ENCODE results near the gene ZNF740.
"Not testable (repeated sequence)": the region's sequence is repeated elsewhere in the genome, so short reads cannot be mapped to it uniquely, and the experiment has no call there.

ZNF740 gene

GRCh38 chr12:53180220-53180930, at the start of gene ZNF740, which contains the start of gene CSAD:
TSS of gene ZNF740 (plus strand) at chr12:53180722. CDS start at chr12:53181984, 1,262 bp downstream.
TSS of gene CSAD (minus strand) at chr12:53180925. CDS start at chr12:53173470, 7,455 bp downstream.
- DNase-seq, result peak; percentile 98

DNA sequence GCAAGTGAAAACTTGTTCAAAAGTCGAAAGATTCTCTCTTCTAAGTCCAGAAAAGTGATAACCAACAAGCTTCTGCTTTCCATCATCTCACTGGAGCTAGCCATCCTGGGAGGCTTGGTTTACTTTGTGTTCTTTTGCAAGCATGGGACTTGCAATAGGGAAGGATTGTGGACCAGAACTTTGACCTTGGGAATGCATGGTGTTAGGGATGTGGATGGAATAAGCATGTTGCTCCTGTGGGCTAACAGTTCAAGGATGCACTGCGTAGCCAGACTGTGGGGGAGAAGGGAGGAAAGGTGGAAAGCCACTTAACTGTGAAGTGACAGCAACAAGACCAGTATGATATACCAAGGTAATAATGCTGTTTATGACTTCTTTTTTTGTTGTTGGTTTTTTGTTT, 48.7 kb upstream of the ZNF740 start:
- DNase-seq, result no peak

GRCh38 chr12:53133722-53134121, 46.8 kb upstream of the ZNF740 start:
- DNase-seq, result no peak

DNA sequence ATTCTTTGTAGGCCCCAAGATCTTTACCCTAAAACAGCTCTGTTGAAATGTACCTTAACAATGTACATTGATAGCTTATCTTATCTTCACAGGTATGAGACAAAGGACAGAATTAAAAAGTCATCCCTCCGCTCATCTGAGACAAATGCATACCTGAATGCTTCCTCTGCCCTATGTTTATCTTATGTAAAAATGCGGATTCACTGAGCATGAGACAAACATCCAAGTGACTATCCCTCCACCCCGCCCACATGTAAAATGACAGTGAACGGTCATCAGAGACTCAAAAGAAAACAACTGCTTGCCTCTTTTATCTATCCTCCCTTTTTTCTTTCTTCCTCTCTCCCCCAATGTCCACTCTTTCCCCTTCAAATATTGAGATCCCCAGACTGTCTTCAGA, 37.2 kb upstream of the ZNF740 start:
- DNase-seq, result no peak

GRCh38 chr12:53145383-53146260, 34.9 kb upstream of the ZNF740 start:
- no peak for DNase-seq

- DNase-seq, result no peak
Observed at GRCh38 chr12:53147181-53147580, 33.3 kb upstream of the ZNF740 start.

GRCh38 chr12:53147653-53148052, 32.9 kb upstream of the ZNF740 start:
- no peak for DNase-seq

DNA sequence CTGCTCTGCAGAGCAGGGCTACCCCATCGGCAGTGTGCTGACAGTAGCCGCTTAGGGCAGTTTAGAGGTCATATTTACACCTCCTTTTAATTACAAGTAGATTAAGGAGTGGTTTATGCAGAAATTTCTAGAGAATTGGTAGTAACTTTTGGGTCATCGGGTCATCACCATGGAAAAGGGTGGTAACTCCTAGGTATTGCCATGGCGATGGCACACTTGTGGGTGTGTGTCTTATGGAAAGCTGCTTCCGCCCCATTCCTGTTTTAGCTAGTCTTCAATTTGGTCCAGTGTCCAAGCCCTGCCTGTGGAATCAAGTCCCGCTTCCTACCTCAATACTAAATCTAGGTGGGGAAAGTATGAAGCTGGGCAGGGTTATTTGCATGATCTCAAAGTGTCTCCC, 29.5 kb upstream of the ZNF740 start:
- DNase-seq, result no peak

- no peak for DNase-seq
Observed at GRCh38 chr12:53152390-53152789, 28.1 kb upstream of the ZNF740 start.

GRCh38 chr12:53159195-53159839, 21.2 kb upstream of the ZNF740 start:
- peak; percentile 90 for DNase-seq

DNA sequence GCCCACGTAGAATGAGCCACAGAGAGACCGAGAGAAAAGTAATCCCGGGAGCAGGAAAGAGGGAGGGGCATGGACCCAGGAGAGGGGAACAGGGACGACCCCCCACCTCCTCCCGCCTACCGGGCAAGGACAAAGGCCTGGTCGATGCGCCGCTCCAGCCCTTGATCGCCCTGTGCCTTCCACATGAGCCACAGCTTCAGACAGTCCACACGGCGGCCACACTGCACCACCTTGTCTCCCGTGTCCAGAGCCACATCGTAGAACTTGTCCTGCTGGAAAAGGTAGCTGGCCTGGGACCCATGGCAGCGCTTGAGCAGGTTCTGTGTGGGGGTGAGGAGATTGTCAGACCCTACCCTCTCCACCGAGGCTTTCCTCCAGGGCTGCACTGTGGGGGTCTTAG, 20.5 kb upstream of the ZNF740 start:
- DNase-seq, result no peak

DNA sequence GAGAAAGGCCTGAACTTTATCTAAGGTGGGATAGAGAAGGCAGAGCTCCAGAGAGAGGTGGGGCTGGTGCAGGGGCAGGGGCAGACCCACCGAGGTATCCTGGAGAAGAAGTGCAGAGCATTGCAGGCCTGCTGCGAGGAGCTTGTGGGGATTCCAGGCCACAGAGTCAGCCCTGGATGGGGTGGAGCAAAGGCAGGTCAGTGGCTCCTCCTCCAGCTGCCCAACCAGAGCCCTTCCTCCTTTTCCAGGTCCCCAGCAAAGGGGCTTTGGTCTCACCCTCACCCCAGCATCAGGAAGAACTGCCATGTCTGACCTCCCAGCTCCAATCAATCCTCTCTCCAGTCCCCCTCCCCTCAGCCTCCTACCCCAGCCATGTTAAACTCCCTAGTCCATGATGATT, 19.8 kb upstream of the ZNF740 start:
- no peak for DNase-seq

DNA sequence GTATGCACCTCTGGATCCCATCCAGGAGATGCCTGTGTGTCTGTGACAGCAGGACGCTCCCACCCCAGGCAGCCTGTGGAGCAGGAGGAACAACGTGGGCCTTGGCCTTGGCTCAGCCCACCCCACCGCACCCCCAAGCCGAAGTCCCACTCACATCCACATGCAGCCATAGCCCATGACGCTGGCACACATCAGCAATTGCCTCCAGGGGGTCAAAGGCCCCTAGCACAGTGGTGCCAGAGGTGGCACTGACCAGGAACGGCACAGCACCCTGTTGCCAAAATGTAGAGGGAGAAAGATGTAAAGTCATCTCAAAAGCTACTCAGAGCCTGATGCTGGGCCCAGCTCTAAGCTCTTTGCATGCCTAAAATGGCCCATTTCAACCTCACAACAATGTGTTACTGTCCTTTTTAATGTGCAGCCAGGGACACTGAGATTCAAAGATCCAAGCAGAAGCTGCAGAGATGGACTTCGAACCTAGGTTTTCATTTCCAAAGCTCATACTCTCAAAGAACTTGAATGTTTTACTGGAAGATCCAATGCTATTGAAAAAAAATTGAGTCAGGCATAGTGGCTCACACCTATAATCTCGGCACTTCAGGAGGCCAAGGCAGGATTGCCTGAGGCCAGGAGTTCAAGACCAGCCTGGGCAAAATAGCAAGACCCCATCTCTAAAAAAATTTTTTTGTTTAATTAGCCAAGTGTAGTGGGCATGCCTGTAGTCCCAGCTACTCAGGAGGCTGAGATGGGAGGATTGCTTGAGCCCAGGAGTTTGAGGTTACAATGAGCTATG, 19.2 kb upstream of the ZNF740 start:
- DNase-seq, result no peak

DNA sequence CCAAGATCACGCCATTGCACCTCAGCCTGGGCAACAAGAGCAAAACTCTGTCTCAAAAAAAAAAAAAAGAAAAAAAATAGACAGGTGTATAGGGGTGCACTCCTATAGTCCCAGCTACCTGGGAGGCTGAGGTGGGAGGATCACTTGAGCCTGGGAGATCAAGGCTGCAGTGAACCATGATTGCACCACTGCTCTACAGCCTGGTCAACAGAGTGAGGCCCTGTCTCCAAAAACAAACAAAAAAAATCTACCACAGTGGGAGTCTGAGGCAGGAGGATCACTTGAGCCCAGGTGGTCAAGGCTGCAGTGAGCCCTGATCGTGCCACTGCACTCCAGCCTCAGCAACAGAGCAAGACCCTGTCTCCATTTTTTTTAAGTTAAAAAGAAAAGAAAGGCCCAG, 17.5 kb upstream of the ZNF740 start:
- not testable (repeated sequence) for DNase-seq

- DNase-seq, result no peak
Observed at GRCh38 chr12:53166837-53167236, 13.7 kb upstream of the ZNF740 start.

- no peak for DNase-seq
Observed at GRCh38 chr12:53169644-53170043, 10.9 kb upstream of the ZNF740 start.

GRCh38 chr12:53170215-53170614, 10.3 kb upstream of the ZNF740 start:
- no peak for DNase-seq

GRCh38 chr12:53170876-53171724, 9.4 kb upstream of the ZNF740 start:
- no peak for DNase-seq

DNA sequence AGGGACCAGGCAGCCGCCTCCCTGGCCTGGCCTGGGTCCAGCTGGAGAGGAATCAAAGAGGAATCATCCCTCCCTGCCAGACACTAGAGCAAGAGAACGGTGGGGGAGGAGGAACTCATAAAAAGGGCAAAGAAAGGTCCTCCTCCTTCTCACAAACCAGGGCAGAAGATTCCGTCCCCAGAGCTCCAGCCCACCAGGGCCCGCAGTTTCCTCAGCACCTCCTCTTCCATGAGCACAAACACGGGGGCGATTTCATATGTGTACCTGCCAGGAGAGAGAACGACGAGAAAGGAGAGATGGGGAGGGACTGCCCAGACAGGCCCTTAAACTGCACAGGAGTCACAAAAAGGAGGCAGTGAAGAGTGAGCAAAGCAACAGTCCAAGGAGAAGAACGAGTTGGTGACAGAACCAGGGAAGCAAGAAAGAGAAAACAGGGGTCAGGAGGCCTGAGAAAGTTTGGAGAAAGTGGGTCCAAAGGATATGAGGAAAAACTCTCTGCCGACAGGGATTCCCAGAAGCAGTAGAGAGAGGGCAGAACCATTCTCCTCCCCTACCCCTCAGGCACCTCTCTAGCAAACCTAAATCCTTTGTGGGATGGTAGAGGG, 8.7 kb upstream of the ZNF740 start:
- no peak for DNase-seq

DNA sequence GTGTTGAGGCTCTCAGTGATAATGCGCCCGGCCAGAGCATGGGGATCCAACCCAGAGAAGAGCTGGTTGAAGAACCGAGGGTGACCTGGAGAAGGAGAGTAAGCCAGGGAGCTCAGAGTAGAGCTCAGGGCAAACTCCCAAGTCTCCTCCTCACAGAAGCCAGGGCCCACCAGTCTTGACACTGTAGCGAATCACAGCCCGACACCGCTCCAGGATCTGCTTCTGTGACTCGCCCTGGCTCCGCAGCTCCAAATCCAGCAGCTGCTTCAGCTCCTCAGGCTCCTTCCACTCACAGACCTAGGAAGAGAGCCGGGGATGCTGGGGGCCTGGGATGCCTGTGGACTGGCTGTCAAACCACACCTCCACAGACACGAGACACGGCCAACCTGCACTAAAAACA, 8.2 kb upstream of the ZNF740 start:
- no peak for DNase-seq

DNA sequence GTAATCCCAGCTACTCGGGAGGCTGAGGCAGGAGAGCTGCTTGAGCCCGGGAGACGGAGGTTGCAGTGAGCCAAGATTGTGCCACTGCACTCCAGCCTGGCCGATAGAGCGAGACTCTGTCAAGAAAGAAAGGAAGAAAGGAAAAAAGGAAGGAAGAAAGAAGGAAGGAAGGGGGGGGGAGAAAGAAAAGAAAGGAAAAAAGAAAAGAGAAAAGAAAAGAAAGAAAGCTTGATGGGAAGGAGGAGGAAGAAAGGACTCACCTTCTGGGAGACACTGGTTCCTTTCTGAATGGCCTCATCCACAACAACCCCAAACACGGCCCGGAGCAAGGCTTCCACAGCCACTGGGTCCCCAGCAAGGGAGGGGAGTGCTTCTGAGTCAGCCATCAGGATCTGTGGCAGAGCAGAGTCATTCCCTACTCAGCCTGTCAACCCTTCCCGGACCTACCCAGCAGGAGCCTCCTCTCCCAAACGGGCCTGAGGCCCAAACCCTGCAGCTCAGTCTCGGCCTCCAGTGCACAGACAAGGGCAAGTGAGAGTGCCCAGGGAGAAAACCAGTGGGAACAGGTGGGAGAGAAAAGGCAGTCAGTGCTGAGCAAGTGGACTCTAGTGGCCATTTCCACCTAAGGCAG, 7.3 kb upstream of the ZNF740 start:
- no peak for DNase-seq
